ENCODE measurements around the gene KLF15.

DNA sequence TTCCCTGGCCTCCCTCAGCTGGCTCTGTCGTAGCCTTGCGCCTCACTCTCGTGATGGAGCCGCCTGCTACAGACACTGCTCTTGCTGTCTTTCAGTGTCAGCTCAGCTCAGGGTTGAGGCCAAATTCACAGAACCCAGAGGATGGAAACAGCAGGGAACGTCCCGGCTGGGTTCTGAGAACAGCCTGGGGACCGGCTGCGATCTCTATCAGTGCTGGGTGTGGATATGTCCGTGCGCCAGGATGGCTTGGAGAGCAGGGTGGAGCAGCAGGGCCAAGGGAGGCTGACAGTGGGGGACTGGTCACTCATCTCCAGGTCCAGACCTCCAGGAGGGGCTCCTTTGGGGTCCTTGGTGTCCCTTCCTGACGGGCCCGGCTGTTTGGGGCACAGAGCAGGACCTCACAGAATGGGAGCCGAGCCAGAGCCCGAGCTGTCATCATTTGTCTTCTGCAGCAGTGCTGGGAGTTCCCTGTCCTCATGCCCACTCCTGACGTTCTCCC is 18.4 kb downstream of the KLF15 start:
- TF ChIP-seq CTCF (IDR thresholded peaks at IDR 0.05), result no peak
- TF ChIP-seq POLR2A (IDR thresholded peaks at IDR 0.05), result no peak

Data from lower leg skin (tissue), 3 donors.